Omental fat pad (tissue), 4 donors: ENCODE data around the gene FGF1. TPM values are rescaled to one million over a fixed set of nuclear protein-coding genes. Genes with fewer than 3 reads are reported as not detected.

Experiments used
- ATAC-seq: fragments of 150-250 bp; one replicate; pipeline ENCODE4 v1.9.1; 2016; ENCODE audit warnings: mild to moderate bottlenecking, moderate library complexity; ENCODE audit not compliant: low FRiP score
- DNase-seq: peaks from one replicate; pipeline ENCODE4 v3.0.0-alpha.2; 2019; ENCODE audit warnings: low spot score
- total RNA-seq, 4 donors: library from RNA; depleted of rRNA; stranded (reverse); fragments of >200 nt; gene quantifications; one replicate each; pipeline ENCODE4 v1.1.0, GENCODE V29; 2016
- TF ChIP-seq, protein P1 (sequence below), 3 donors: fragments of 450-650 bp; IDR thresholded peaks; one replicate each; pipeline ENCODE4 v1.5.1; 2016 to 2017; ENCODE audit warnings: antibody characterized with exemption in 3 of 3, mild to moderate bottlenecking in 3 of 3, moderate library complexity in 2 of 3

FGF1 gene
- total RNA-seq, 4 donors from 2014 or later: 2.2 to 43.1 (median 34.3) TPM

- DNase-seq (no peak), ATAC-seq (peak; percentile 66)
- TF ChIP-seq, protein P1, sequence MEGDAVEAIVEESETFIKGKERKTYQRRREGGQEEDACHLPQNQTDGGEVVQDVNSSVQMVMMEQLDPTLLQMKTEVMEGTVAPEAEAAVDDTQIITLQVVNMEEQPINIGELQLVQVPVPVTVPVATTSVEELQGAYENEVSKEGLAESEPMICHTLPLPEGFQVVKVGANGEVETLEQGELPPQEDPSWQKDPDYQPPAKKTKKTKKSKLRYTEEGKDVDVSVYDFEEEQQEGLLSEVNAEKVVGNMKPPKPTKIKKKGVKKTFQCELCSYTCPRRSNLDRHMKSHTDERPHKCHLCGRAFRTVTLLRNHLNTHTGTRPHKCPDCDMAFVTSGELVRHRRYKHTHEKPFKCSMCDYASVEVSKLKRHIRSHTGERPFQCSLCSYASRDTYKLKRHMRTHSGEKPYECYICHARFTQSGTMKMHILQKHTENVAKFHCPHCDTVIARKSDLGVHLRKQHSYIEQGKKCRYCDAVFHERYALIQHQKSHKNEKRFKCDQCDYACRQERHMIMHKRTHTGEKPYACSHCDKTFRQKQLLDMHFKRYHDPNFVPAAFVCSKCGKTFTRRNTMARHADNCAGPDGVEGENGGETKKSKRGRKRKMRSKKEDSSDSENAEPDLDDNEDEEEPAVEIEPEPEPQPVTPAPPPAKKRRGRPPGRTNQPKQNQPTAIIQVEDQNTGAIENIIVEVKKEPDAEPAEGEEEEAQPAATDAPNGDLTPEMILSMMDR (IDR thresholded peaks at IDR 0.05): no peak
These were observed 5.2 kb downstream of the FGF1 start for GRCh38 chr5:142680605-142681259.

GRCh38 chr5:142679744-142680143 lies 6.1 kb downstream of the FGF1 start:
- DNase-seq (no peak), ATAC-seq (no peak)

DNA sequence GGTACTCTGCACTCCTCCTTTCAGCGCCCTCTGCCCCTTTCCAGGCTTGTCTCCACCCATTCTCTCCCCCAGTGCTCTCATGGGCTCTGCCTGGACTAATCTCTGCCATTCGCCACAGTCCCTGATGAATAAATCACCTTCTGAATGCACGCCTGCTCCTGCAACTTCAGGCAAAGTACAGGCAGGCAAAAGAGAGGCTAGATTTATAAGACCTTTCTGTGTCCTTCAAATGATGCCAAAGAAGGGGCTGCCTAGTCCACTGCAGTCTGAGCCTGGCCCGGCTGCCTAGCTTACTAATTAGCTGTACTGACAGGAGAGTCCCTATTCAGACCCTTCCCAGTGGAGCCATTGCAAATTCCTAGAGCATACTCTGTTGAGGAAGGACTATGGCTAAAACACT lies 7.4 kb downstream of the FGF1 start:
- no peak for ATAC-seq
- TF ChIP-seq, protein P1 (IDR thresholded peaks at IDR 0.05): no peak
- DNase-seq: no peak

More at GRCh38 chr5:142679744-142680143, 6.1 kb downstream of the FGF1 start:
- TF ChIP-seq, protein P1 (IDR thresholded peaks at IDR 0.05): no peak

DNA sequence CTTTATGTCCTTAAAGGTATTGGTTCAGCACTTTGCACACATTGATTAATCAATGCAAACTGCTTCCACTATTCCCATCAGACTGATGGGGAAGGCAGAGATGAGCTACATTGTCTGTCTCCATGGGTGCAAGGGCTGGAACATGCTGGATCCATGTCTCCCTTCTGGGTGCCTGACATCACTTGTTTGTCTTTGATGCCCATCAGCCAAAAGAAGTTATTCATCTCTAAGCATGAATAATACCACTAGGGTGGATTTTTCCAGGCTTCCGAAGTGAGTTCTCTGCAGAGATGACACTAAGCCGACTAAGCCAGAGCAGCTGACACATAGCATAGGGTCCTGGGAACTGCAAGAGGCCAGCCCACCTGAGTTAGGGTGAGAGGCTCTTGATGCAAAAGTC lies 8.7 kb downstream of the FGF1 start:
- DNase-seq (no peak), ATAC-seq (no peak)
- TF ChIP-seq, protein P1 (IDR thresholded peaks at IDR 0.05): no peak

- DNase-seq: no peak
- TF ChIP-seq, protein P1 (IDR thresholded peaks at IDR 0.05): no peak
- no peak for ATAC-seq
These were observed 9.6 kb downstream of the FGF1 start for GRCh38 chr5:142676318-142676717.

- peak; percentile 62 for ATAC-seq
- DNase-seq: no peak
- TF ChIP-seq, protein P1 (IDR thresholded peaks at IDR 0.05): no peak
These were observed 11.1 kb downstream of the FGF1 start for GRCh38 chr5:142674531-142675469.
